Spleen (tissue), 7 donors: ENCODE results near the gene MYH14.

Experiments
- POLR2AphosphoS5 ChIP-seq, 3 donors: sonication (generic); formaldehyde crosslinking; IDR thresholded peaks; one replicate each; pipeline ENCODE4 v1.5.1; 2017; ENCODE audit warnings: antibody characterized with exemption in 3 of 3
- TF ChIP-seq, protein P1 (sequence below), 11 experiments: fragments of 200-600 bp in 7 of 11; fragments of 450-650 bp in 4 of 11; sonication (generic) in 4 of 11; IDR thresholded peaks in 8 of 11; conservative IDR thresholded peaks in 3 of 11; 1 replicate in 7 of 11; 2 replicates in 4 of 11; pipeline versions ENCODE4 v1.4.0 to v1.8.0; 2016 to 2021; ENCODE audit warnings: antibody characterized with exemption in 11 of 11, inconsistent platforms in 4 of 11, mild to moderate bottlenecking in 1 of 11
- donor health status: DM: no; HTN: no; CAD: no; lungs with moderate emphysema.
- donor health status: DM: no; HTN: no; CAD: no.
- donor health status: DM: no; HTN: no; CAD: no.

DNA sequence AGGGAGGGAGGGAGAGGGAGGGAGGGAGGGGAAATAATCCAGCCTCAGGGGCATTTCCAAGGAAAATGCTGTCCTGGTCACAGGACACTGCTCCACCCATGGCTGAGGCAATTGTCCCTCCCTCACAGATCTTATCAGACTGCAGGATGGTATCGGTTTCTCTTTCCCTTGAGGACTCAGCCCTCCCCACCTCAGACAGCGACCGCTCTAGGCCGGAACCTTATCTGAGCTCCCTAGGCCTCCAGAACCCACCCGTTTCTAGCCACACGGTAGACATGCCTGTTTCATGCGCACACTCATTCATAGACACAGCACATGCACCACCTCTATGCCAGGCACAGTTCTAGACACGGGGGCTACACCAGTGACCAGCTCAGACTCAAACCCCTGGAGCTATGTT, 30.3 kb upstream of the MYH14 start:
- TF ChIP-seq, protein P1, sequence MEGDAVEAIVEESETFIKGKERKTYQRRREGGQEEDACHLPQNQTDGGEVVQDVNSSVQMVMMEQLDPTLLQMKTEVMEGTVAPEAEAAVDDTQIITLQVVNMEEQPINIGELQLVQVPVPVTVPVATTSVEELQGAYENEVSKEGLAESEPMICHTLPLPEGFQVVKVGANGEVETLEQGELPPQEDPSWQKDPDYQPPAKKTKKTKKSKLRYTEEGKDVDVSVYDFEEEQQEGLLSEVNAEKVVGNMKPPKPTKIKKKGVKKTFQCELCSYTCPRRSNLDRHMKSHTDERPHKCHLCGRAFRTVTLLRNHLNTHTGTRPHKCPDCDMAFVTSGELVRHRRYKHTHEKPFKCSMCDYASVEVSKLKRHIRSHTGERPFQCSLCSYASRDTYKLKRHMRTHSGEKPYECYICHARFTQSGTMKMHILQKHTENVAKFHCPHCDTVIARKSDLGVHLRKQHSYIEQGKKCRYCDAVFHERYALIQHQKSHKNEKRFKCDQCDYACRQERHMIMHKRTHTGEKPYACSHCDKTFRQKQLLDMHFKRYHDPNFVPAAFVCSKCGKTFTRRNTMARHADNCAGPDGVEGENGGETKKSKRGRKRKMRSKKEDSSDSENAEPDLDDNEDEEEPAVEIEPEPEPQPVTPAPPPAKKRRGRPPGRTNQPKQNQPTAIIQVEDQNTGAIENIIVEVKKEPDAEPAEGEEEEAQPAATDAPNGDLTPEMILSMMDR (IDR thresholded peaks at IDR 0.05 in 8 of 11, conservative IDR thresholded peaks at IDR 0.05 in 3 of 11): no peak
- TF ChIP-seq POLR2AphosphoS5 (IDR thresholded peaks at IDR 0.05): no peak
